ENCODE data around the gene KCNQ2.

KCNQ2 gene

DNA sequence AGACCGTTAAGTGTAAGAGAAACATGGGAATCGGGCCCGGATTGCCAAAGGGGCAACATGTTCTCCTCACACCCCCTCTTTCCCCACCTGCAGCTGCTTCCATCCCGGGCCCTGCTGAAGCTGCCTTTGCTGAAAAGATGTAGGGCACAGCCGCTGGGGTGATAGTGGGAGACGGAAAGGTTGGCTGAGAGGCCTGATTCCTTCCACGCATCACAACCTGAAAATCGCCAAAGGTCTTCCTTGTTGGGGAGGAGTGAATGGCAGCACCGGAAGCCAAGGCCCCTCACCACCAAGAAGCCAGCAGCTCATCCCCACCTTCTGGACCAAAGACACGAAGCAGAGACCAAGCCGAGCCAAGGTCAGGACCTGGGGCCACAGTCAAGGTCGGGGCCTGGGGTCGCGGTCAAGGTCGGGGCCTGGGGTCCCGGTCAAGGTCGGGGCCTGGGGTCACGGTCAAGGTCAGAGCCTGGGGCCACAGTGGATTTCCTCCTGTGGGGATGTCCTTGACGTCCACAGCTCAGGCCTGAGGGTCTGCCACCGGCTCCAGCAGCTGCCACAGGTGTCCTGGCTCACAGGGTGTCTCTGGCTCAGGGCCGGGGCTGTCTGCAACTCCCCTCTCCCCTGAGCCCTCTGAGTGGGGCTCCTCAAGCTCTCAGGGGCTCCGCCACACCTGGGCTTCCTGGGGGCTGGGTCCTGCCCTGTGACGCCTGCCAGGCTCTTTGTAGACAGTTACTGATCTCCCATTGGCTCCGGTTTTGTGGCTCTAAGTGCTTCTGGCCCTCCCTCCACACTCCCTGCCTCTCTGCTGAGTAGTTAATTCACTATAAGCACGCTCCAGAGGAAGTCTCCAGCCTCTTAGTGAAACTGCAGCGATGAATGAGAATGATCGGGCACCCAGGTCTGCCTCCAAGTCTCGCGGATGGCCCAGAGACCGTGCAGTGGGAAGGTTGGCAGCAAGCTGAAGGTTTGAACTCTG, 105.8 kb downstream of the KCNQ2 start:
- H3K4me3 Mint-ChIP-seq: no peak overlapping the region
- peaks cover 8% of the 10 kb centered on the region for H3K27me3 Mint-ChIP-seq
- no peak overlapping the region for H3K27ac Mint-ChIP-seq
- no peaks in the 10 kb centered on the region for H3K4me1 Mint-ChIP-seq (ENCODE audit: low read depth)
- H3K36me3 Mint-ChIP-seq (ENCODE audit: low read depth): no peaks in the 10 kb centered on the region
- H3K9me3 Mint-ChIP-seq: no peaks in the 10 kb centered on the region

DNA sequence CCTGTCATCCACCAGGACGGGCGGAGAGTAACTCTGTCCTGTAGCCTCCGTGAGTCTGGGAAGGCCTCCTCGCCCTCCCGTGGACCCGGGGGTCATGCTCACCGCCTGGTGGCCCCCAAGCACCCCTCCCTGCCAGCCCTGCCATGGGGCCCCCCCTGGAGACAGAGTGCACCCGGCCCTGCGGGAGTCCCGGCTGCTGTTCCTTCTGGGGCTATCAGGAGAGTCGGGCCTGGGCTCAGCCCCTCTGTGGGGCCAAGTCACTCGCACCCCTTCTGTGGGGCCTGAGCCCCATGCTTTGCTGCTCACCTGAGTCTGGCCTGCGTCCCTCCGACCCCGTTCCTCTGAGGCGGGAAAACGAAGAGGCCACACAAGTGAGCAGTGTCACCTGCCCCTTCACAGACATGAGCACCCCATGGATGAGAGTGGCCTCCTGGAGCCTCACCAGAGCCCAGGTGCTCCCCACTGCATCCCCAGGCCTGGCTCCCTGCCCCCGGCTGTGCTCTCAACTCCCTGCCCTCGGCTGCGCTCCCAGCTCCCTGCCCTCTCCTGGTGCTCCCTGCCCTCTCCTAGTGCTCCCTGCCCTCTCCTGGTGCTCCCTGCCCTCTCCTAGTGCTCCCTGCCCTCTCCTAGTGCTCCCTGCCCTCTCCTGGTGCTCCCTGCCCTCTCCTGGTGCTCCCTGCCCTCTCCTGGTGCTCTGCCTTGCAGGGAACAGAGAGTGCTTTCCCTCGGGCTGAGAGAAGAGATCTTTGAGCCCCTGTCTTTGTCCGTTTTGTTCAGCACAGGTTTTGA, 106.7 kb downstream of the KCNQ2 start:
- H3K36me3 Mint-ChIP-seq (ENCODE audit: low read depth): no peaks in the 10 kb centered on the region

GRCh38 chr20:63364801-63365585, 107.5 kb downstream of the KCNQ2 start:
- H3K9me3 Mint-ChIP-seq: no peaks in the 10 kb centered on the region
- no peak overlapping the region for H3K4me3 Mint-ChIP-seq
- no peaks in the 10 kb centered on the region for H3K4me1 Mint-ChIP-seq (ENCODE audit: low read depth)
- H3K27ac Mint-ChIP-seq: no peak overlapping the region
- no peaks in the 10 kb centered on the region for H3K36me3 Mint-ChIP-seq (ENCODE audit: low read depth)
- H3K27me3 Mint-ChIP-seq: peaks cover 9% of the 10 kb centered on the region

More for the DNA sequence above, 106.7 kb downstream of the KCNQ2 start:
- no peak overlapping the region for H3K4me3 Mint-ChIP-seq
- H3K27ac Mint-ChIP-seq: no peak overlapping the region
- H3K27me3 Mint-ChIP-seq: peaks cover 8% of the 10 kb centered on the region
- H3K9me3 Mint-ChIP-seq: no peaks in the 10 kb centered on the region
- no peaks in the 10 kb centered on the region for H3K4me1 Mint-ChIP-seq (ENCODE audit: low read depth)

DNA sequence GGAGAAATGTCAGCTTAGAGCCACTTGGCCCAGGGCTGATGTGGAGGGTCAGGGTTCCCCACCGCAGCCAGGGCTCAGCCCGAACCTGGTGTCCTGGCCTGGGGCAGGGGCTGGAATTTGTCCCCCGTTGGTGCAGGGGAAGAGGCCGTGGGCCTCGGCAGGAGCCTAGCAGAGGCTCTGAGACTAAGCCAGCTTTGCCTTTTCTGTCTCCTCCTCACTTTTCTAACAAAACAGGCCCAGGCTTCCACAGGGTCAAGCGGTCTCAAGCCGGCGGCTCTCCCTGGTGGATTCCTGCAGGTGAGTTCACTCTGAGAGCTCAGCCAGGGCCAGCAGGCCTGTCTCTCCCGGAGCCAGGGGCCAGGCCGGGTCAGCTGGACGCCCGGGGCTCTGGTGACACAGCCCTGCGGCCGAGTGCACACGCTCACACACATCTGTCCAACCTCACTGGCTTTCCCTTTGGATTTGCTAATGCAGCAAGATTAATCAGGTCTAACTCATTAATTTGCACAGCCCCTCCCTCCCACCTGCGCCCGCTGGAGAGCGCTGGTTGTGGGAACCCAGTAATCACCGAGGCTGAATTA, 108.4 kb downstream of the KCNQ2 start:
- Mint-ChIP-seq H3K4me1 (ENCODE audit: low read depth) (no peaks in the 10 kb centered on the region), H3K4me3 (no peak overlapping the region), H3K27me3 (peaks cover 15% of the 10 kb centered on the region), H3K27ac (no peak overlapping the region), H3K36me3 (ENCODE audit: low read depth) (no peaks in the 10 kb centered on the region), H3K9me3 (no peaks in the 10 kb centered on the region)

DNA sequence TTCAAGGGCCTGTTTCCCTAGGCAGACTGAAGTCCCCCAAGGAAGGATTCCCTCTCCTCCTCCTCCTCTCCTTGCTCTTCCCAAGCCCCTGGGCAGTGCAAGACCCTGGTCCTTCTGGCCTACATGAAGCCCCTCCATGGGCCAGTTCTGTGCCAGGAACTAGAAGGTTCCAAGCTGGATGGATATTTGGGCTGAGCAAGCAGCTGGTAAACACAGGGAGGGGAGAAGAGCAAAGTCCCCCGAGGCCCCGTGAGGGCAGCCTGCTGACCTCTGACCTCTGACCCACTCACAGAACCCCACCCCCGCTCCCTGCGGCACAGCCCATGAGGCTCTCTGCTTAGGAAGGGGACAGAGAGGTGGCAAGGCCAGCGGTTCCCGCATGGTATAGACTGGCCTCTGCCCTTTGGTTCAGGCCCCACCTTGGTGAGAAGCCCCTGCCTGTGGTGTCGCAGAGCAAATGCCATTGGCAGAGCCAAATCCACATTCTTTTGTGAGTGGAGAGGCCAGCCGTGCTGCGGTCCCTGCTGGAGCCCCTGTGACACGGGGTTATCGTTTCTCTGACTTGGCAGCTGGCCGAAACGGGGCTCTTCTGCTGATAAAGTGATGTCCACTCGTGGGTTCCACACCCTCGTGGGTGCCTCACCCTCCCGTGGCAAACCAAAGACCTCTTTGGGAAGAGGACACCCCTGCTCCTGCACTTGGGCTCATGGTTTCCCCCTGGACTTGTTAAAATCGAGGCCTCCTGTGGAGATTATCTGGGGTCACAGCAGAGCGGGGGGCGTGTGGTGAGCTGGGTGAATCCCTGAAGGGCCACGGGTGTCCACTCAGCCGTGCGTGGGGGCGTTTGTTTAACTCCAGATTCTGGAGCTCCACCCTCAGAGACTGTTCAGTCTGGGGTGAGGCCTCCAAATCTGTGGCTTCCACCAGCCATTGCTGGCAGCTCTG, 109.2 kb downstream of the KCNQ2 start:
- Mint-ChIP-seq H3K27ac (no peak overlapping the region), H3K4me1 (ENCODE audit: low read depth) (no peaks in the 10 kb centered on the region), H3K4me3 (no peak overlapping the region), H3K36me3 (ENCODE audit: low read depth) (no peaks in the 10 kb centered on the region), H3K27me3 (peaks cover 15% of the 10 kb centered on the region), H3K9me3 (no peaks in the 10 kb centered on the region)

- Mint-ChIP-seq H3K4me1 (ENCODE audit: low read depth) (no peaks in the 10 kb centered on the region), H3K36me3 (ENCODE audit: low read depth) (no peaks in the 10 kb centered on the region), H3K27ac (no peak overlapping the region), H3K4me3 (no peak overlapping the region), H3K9me3 (no peaks in the 10 kb centered on the region), H3K27me3 (peaks cover 15% of the 10 kb centered on the region)
These were observed 109.9 kb downstream of the KCNQ2 start for GRCh38 chr20:63362436-63363009.

DNA sequence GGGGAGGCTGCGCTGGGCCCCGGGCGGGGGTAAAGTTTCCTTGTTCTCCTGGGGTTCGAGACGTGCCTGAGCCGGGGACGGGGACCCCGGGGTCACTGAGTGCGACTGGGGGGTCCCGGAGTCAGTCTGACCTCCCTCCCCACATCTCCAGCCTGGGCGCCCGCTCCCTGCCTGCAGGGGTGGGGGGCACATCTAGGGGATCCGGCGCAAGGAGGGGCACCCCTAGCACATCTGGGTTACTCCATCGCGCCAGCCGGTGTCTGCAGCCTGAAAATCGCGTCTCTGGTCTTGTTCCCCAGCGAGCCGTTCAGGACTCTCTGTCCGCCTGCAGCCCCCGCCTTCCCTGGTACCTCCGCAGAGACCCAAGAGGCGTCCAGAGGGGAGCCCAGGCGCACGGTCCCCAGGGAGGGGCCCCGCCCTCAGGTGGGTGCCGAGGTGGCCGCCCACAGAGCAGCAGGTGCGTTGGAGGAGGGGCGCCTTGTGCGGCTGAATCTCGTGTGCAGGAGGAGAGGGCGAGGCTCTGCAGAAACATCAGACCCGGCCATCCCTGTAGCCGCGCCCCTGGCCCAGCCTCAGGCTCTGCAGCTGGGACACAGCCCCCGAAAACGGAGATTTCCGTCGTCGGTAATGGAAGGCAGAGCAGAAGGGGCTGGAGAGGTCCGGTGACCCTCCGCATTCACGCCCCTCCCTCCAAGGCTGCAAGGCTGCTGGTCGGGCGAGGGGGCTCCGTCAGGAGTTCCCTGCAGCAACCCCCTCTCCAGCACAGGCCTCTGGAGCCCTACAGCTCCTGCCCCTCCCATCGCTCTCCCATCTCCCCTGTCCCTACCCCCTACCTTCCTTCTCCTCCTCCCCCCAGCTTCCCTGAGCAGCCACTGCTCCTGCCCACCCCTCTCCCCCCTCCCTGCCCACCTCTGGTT, 110.7 kb downstream of the KCNQ2 start:
- H3K27me3 Mint-ChIP-seq: peaks cover 15% of the 10 kb centered on the region
- no peaks in the 10 kb centered on the region for H3K4me1 Mint-ChIP-seq (ENCODE audit: low read depth)
- no peaks in the 10 kb centered on the region for H3K36me3 Mint-ChIP-seq (ENCODE audit: low read depth)
- H3K9me3 Mint-ChIP-seq: no peaks in the 10 kb centered on the region
- H3K27ac Mint-ChIP-seq: no peak overlapping the region
- H3K4me3 Mint-ChIP-seq: no peak overlapping the region

GRCh38 chr20:63360850-63361518, 111.5 kb downstream of the KCNQ2 start, which contains the start of gene CHRNA4:
CHRNA4 (minus strand) TSS chr20:63361349; CDS start chr20:63361165, 184 bp downstream.
- no peaks in the 10 kb centered on the region for H3K36me3 Mint-ChIP-seq (ENCODE audit: low read depth)
- no peaks in the 10 kb centered on the region for H3K9me3 Mint-ChIP-seq
- H3K4me1 Mint-ChIP-seq (ENCODE audit: low read depth): no peaks in the 10 kb centered on the region
- H3K4me3 Mint-ChIP-seq: no peak within 1 kb of the TSS
- H3K27ac Mint-ChIP-seq: no peak within 1 kb of the TSS
- peaks cover 15% of the 10 kb centered on the region for H3K27me3 Mint-ChIP-seq

- Mint-ChIP-seq H3K27me3 (peaks cover 15% of the 10 kb centered on the region), H3K9me3 (no peaks in the 10 kb centered on the region), H3K4me1 (ENCODE audit: low read depth) (no peaks in the 10 kb centered on the region), H3K36me3 (ENCODE audit: low read depth) (no peaks in the 10 kb centered on the region), H3K4me3 (no peak overlapping the region), H3K27ac (no peak overlapping the region)
These were observed 112.3 kb downstream of the KCNQ2 start for GRCh38 chr20:63359937-63360849.

DNA sequence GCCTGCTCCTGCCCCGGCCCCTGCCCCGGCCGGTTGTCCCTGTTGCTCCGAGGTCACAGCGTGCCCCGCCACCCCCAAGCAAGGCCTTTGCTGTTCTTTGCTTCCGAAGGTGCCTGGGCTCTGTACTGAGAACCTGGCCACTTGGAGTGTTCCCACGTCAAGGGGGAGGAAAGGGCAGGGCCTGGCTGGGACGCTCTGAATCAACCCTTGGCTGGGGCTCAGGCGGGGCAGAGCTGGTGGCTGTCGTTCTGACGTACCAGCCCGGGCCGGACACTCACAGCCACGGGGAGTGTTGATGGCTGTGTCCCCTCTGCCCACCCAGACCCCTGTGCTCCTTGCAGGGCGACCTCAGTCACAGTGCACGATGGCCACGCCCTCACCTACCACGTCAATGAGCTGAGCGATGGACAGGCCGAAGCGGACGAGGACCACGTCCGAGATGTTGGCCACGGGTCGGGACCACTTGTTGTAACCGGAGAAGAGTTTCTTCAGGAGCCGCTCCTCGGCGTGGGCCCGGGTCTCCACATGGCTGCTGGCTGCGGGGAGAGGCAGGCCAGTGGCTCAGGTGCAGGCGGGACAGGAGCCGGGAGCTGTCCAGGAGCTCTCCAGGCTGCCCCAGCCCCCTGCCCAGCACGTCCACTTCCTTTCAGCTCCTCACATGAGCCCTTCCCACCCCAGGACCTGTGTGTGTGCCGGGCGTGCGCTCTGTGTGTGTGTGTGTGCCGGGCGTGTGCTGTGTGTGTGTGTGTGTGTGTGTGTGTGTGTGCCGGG, 113.1 kb downstream of the KCNQ2 start:
- H3K4me1 Mint-ChIP-seq (ENCODE audit: low read depth): no peaks in the 10 kb centered on the region
- H3K4me3 Mint-ChIP-seq: no peak overlapping the region
- H3K36me3 Mint-ChIP-seq (ENCODE audit: low read depth): no peaks in the 10 kb centered on the region
- H3K27ac Mint-ChIP-seq: no peak overlapping the region
- peaks cover 15% of the 10 kb centered on the region for H3K27me3 Mint-ChIP-seq
- H3K9me3 Mint-ChIP-seq: no peaks in the 10 kb centered on the region
